HTERT RPE-1 (cell line): Measurements from ENCODE around the gene SPRR4.

Experiments used
- in situ Hi-C: fragments of 300-500 bp; cut with MboI; formaldehyde crosslinking; loops from 4 replicates; pipeline ENCODE4 v1.14.3; 2020; ENCODE audit warnings: low sequenced_read_pairs

SPRR4 gene

GRCh38 chr1:152964536-152964935 lies 5.9 kb upstream of the SPRR4 start:
- in situ Hi-C loops, result no loop called here

- in situ Hi-C loops, result no loop called here
Observed at GRCh38 chr1:152965853-152966252, 4.6 kb upstream of the SPRR4 start.

DNA sequence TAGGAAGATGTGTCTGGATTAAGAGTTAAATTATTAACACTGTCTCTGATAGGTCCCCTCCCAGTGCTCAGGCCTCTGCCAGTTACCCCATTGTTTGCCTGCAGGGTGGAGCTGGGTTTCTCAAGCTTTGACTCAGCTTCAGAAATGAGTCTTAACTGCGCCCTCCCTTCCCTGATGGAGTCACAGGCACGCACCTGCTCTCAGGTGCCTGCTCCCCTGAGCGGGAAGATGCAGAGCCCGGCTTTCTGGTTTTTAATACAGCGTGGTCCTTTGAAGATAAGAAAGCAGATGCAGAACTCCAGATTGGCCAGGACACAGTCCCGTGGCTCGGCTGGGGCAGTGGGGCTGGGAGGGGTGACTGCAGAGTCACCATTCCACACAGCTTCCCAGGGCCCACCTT lies 3.2 kb upstream of the SPRR4 start:
- in situ Hi-C loops, result no loop called here

- in situ Hi-C loops, result no loop called here
Observed at GRCh38 chr1:152968248-152968647, 2.2 kb upstream of the SPRR4 start.

GRCh38 chr1:152969036-152969435 lies 1.4 kb upstream of the SPRR4 start:
- in situ Hi-C loops, result no loop called here

- in situ Hi-C loops, result no loop called here
Observed at GRCh38 chr1:152972196-152972886, 1.9 kb downstream of the SPRR4 start.

DNA sequence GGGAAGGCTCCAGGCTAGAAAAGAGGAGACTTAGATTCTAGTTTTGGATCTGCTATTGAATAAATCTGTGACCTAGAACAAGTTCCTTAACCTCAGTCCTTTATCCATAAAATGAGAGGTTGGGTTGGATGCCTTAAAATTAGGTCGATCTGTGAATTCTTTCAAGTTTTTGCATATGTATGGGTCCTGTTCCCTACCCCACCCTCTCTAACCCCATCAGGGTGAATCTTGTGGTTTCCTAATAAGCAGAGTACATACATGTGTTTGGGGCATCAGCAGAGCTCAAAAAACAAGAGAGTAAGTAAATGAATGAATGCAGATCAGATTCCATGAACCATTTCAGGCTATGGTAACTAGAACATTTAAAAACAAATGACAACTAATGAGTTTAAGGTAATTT lies 6.2 kb downstream of the SPRR4 start:
- in situ Hi-C loops, result no loop called here

GRCh38 chr1:152977614-152978013 lies 7.2 kb downstream of the SPRR4 start:
- in situ Hi-C loops, result no loop called here

DNA sequence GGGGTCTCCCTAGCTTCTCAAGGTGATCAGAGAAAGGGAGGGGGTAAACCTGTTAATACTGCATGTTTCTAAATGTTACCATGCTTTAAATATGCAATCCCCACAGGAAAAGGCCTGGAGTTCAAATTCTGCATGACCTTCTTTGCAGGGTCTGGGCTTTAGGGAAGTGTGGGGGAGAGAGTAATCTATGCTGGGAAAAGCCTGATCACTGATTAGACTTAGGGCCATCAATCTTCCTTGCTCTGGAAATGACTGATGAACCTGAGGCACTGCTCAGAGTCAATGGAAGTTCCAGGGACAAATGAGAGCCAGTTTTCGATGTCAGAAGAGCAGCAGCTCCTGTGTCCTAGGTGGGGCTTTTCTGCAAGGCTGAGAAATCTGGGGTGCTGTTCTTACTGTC lies 10.2 kb downstream of the SPRR4 start:
- in situ Hi-C loops, result no loop called here

GRCh38 chr1:152981146-152981871 lies 10.9 kb downstream of the SPRR4 start:
- in situ Hi-C loops, result no loop called here

DNA sequence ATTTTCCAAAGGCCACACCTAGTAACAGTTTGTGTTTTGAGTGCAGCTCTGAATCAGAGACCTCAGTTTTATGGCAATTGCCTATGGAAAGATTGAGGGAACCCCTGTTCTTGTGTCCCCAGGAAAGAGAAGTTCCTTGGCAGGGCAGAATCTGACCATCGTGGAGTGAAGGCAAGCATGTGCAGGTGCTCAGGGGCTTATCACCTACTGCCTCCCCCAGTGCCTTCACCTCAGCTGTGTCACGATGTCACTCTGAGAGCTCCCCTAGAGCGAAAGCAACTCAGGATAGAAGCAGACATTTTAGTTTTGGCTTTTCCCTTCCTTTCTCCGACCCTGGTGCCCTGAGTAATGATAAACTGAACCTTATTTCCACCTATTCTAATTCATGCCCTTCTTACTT lies 11.6 kb downstream of the SPRR4 start:
- in situ Hi-C loops, result no loop called here

DNA sequence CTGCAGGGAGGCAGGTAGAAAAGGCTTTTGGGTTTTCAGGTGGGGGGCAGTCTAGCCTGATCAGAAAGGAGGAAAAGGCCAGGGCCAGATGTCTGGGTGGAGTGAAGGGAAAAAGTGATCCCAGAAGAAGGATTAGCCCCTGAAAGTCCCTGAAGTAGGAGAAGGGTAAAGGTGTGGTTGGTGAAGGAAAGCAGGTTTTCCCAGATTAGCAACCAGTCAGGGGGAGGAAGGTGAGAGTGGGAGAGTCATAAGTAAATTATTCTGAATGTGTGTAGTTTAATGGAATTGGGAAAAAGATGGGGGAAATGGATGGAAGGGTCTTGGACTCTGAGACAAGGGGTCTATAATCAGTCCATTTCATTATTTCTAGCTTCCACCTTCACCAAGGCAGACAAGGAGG lies 12.8 kb downstream of the SPRR4 start:
- in situ Hi-C loops, result no loop called here

- in situ Hi-C loops, result no loop called here
Observed at GRCh38 chr1:152983743-152984142, 13.3 kb downstream of the SPRR4 start, which contains the start of gene SPRR1A. SPRR1A (plus strand) TSS chr1:152984081; CDS start chr1:152985231, 1,150 bp downstream.

GRCh38 chr1:152986578-152986977 lies 16.1 kb downstream of the SPRR4 start:
- in situ Hi-C loops, result no loop called here

DNA sequence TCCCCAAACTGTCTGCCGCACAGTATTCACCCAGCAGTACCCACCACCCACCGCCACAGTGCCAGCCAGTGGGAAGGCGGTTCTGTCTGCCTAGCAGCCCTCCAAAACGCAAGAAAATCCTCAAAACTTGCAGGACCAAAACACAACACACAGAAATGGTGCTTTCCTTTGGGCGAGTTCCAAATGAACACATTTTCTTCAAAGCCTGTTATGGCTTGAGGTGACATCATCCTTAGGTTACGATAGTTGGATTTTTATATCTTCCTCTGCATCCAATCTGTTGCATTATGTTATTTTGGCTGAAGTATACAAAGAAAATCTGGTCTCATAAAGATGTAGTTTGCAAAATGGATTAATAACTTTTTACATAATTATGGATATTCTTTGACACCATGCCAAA lies 22.7 kb downstream of the SPRR4 start:
- in situ Hi-C loops, result no loop called here

DNA sequence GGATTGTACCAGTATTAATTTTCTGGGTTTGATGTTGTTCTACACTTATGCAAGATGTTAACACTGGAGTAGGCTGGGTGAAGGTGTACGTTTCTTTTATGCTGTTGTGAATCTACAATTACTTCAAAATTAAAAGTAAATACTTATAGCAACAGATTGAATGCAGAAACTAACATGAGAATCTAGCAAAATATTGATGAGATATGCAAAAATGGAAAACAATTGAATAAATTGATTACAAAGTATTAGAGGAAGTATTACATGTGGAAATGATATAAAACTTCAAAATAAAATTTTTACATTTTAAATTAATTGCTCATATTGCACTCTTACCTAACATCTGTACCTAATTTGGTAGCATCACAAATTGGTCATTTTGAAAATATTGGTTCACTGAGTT lies 25.4 kb downstream of the SPRR4 start:
- in situ Hi-C loops, result no loop called here

- in situ Hi-C loops, result no loop called here
Observed at GRCh38 chr1:152996633-152997400, 26.4 kb downstream of the SPRR4 start.

DNA sequence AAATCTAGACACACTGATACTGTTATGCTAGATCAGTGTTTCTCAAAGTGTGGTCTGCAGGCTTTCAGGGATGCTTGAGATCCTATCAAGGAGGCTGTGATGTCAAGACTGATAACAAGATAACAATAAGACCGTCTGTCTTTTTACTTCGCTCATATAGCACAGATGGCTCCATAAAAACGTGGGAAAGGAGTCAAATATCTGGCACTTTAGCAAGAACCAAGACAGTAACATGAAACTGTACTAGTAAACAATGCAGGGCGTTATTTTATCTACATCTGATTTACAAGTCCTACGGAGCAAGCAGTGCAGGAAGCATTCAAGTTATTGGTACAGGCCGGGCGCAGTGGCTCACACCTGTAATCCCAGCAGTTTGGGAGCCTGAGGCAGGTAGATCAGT lies 27.5 kb downstream of the SPRR4 start:
- in situ Hi-C loops, result no loop called here

- in situ Hi-C loops, result no loop called here
Observed at GRCh38 chr1:152998476-152998875, 28.0 kb downstream of the SPRR4 start.

DNA sequence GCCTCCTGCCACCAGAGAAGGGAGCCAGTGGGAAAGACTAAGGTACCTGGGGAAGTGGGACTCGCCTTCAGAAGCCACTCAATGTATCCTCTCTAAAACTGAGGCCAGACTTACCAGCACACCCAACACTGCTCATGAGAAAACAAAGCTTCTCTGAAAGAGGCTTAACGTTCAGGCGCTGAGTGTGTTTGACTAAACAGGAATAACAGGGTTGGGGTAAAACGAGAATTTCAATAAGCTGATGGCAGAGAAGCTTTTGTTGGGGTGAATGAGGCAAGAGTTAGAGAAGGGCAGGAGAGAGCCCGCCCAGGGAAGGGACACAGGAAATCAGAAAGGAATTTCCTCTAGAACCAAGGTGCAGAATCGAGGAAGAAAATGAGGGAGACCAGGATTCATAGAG lies 29.4 kb downstream of the SPRR4 start:
- in situ Hi-C loops, result no loop called here

- in situ Hi-C loops, result no loop called here
Observed at GRCh38 chr1:153000294-153000693, 29.8 kb downstream of the SPRR4 start.

- in situ Hi-C loops, result no loop called here
Observed at GRCh38 chr1:153001382-153001781, 30.9 kb downstream of the SPRR4 start, which contains the start of gene SPRR3. SPRR3 (plus strand) TSS chr1:153001749; CDS start chr1:153003021, 1,272 bp downstream.
